ENCODE results near the gene PRTFDC1. TPM values are rescaled to one million over a fixed set of nuclear protein-coding genes. Genes with fewer than 3 reads are reported as not detected.
A peak's percentile ranks its signal among the peaks of the same experiment; 100 is the strongest.
"Not testable (repeated sequence)": the region's sequence is repeated elsewhere in the genome, so short reads cannot be mapped to it uniquely, and the experiment has no call there.

Gene PRTFDC1
- polyA plus RNA-seq, 1 donor (not counting 4 experiments of a cell fraction or from before 2014, with no cell fraction given) = 2.2 TPM

- FAIRE-seq (peak; percentile 77), DNase-seq (ENCODE audit: low read depth, low spot score) (no peak)
- Histone ChIP-seq H3K4me1 (ENCODE audit: control insufficient read depth, extremely low read depth, insufficient read depth, low read length) (peaks cover 9% of the 10 kb centered on the region), H3K4me2 (ENCODE audit: control insufficient read depth, extremely low read depth, insufficient read depth, low read depth, low read length) (no peak overlapping the region), H3K79me2 (ENCODE audit: control insufficient read depth, insufficient read depth, low read length) (no peaks in the 10 kb centered on the region), H2AFZ (ENCODE audit: control insufficient read depth, low read length) (peak overlapping the region; percentile 4), H3K27me3 (ENCODE audit: control insufficient read depth, extremely low read depth, insufficient read depth, low read length) (no peaks in the 10 kb centered on the region), H4K20me1 (ENCODE audit: control insufficient read depth, extremely low read depth, insufficient read depth, low read length) (no peaks in the 10 kb centered on the region), H3K9me1 (ENCODE audit: control insufficient read depth, extremely low read depth, insufficient read depth, low read length) (no peaks in the 10 kb centered on the region), H3K4me3 (ENCODE audit: control insufficient read depth in 2 of 3, extremely low read depth in 1 of 3, insufficient read depth in 2 of 3, low read depth in 1 of 3, low read length in 3 of 3) (no peak overlapping the region), H3K27ac (ENCODE audit: control insufficient read depth, insufficient read depth, low read length) (peak overlapping the region; percentile 16), H3K9me3 (ENCODE audit: control insufficient read depth, low read depth, low read length) (no peaks in the 10 kb centered on the region), H3K36me3 (ENCODE audit: control insufficient read depth in 2 of 2, extremely low read depth in 1 of 2, insufficient read depth in 2 of 2, low read length in 2 of 2) (no peaks in the 10 kb centered on the region), H3K9ac (ENCODE audit: control insufficient read depth, extremely low read depth, insufficient read depth, low read length) (no peak overlapping the region)
- TF ChIP-seq EZH2 (IDR thresholded peaks at IDR 0.05; ENCODE audit: low read length) (no peak), CTCF (optimal IDR thresholded peaks at IDR 0.05 in 1 of 3, IDR thresholded peaks at IDR 0.05 in 1 of 3, conservative IDR thresholded peaks at IDR 0.05 in 1 of 3; ENCODE audit: extremely low read depth in 1 of 3, insufficient read depth in 2 of 3, low read length in 3 of 3) (no peak)
- dilution Hi-C loops (cut with MboI; ENCODE audit: extremely low pct_ligation_motif_present, low sequenced_read_pairs) = no loop called here
Observed at GRCh38 chr10:24920907-24921881, 31.2 kb downstream of the PRTFDC1 start.

GRCh38 chr10:24920192-24920591 is 32.2 kb downstream of the PRTFDC1 start:
- H3K4me2 ChIP-seq (ENCODE audit: control insufficient read depth, extremely low read depth, insufficient read depth, low read depth, low read length); H3K4me1 ChIP-seq (ENCODE audit: control insufficient read depth, extremely low read depth, insufficient read depth, low read length); H3K79me2 ChIP-seq (ENCODE audit: control insufficient read depth, insufficient read depth, low read length); H3K27me3 ChIP-seq (ENCODE audit: control insufficient read depth, extremely low read depth, insufficient read depth, low read length); H4K20me1 ChIP-seq (ENCODE audit: control insufficient read depth, extremely low read depth, insufficient read depth, low read length); H3K9me1 ChIP-seq (ENCODE audit: control insufficient read depth, extremely low read depth, insufficient read depth, low read length); H3K27ac ChIP-seq (ENCODE audit: control insufficient read depth, insufficient read depth, low read length); H3K9ac ChIP-seq (ENCODE audit: control insufficient read depth, extremely low read depth, insufficient read depth, low read length); H3K4me3 ChIP-seq (ENCODE audit: control insufficient read depth in 2 of 3, extremely low read depth in 1 of 3, insufficient read depth in 2 of 3, low read depth in 1 of 3, low read length in 3 of 3); DNase-seq (ENCODE audit: low read depth, low spot score); H3K36me3 ChIP-seq (ENCODE audit: control insufficient read depth in 2 of 2, extremely low read depth in 1 of 2, insufficient read depth in 2 of 2, low read length in 2 of 2); H2AFZ ChIP-seq (ENCODE audit: control insufficient read depth, low read length); H3K9me3 ChIP-seq (ENCODE audit: control insufficient read depth, low read depth, low read length); dilution Hi-C loops (cut with MboI; ENCODE audit: extremely low pct_ligation_motif_present, low sequenced_read_pairs); FAIRE-seq: not testable (repeated sequence)

GRCh38 chr10:24919629-24920028 is 32.8 kb downstream of the PRTFDC1 start:
- H3K27me3 ChIP-seq (ENCODE audit: control insufficient read depth, extremely low read depth, insufficient read depth, low read length); FAIRE-seq; H3K9ac ChIP-seq (ENCODE audit: control insufficient read depth, extremely low read depth, insufficient read depth, low read length); H3K36me3 ChIP-seq (ENCODE audit: control insufficient read depth in 2 of 2, extremely low read depth in 1 of 2, insufficient read depth in 2 of 2, low read length in 2 of 2); H3K9me1 ChIP-seq (ENCODE audit: control insufficient read depth, extremely low read depth, insufficient read depth, low read length); H2AFZ ChIP-seq (ENCODE audit: control insufficient read depth, low read length); H3K79me2 ChIP-seq (ENCODE audit: control insufficient read depth, insufficient read depth, low read length); H4K20me1 ChIP-seq (ENCODE audit: control insufficient read depth, extremely low read depth, insufficient read depth, low read length); H3K4me2 ChIP-seq (ENCODE audit: control insufficient read depth, extremely low read depth, insufficient read depth, low read depth, low read length); dilution Hi-C loops (cut with MboI; ENCODE audit: extremely low pct_ligation_motif_present, low sequenced_read_pairs); H3K27ac ChIP-seq (ENCODE audit: control insufficient read depth, insufficient read depth, low read length); DNase-seq (ENCODE audit: low read depth, low spot score); H3K9me3 ChIP-seq (ENCODE audit: control insufficient read depth, low read depth, low read length); H3K4me1 ChIP-seq (ENCODE audit: control insufficient read depth, extremely low read depth, insufficient read depth, low read length); H3K4me3 ChIP-seq (ENCODE audit: control insufficient read depth in 2 of 3, extremely low read depth in 1 of 3, insufficient read depth in 2 of 3, low read depth in 1 of 3, low read length in 3 of 3): not testable (repeated sequence)
